ENCODE results near the gene SLC38A7.

GRCh38 chr16:58670946-58671583, 13.5 kb downstream of the SLC38A7 start:
- TF ChIP-seq CREB1 (IDR thresholded peaks at IDR 0.05; ENCODE audit: low read depth): no peak
- no peak for TF ChIP-seq NFIC (IDR thresholded peaks at IDR 0.05)
- no peak for TF ChIP-seq TCF12 (IDR thresholded peaks at IDR 0.05; ENCODE audit: low read depth)
